ENCODE measurements around the gene AK9. TPM values are rescaled to one million over a fixed set of nuclear protein-coding genes. Genes with fewer than 3 reads are reported as not detected.

The AK9 gene
- total RNA-seq, 4 donors from 2014 or later = 3.1 to 9.5 (median 6.3) TPM

GRCh38 chr6:109632405-109632804 lies 58.6 kb downstream of the AK9 start:
- 82% methylated on average over 1 of the region's 1 CpG for WGBS
- TF ChIP-seq POLR2A (IDR thresholded peaks at IDR 0.05) (no peak), POLR2AphosphoS5 (IDR thresholded peaks at IDR 0.05) (no peak), EP300 (IDR thresholded peaks at IDR 0.05) (no peak)
- TF ChIP-seq, protein P1, sequence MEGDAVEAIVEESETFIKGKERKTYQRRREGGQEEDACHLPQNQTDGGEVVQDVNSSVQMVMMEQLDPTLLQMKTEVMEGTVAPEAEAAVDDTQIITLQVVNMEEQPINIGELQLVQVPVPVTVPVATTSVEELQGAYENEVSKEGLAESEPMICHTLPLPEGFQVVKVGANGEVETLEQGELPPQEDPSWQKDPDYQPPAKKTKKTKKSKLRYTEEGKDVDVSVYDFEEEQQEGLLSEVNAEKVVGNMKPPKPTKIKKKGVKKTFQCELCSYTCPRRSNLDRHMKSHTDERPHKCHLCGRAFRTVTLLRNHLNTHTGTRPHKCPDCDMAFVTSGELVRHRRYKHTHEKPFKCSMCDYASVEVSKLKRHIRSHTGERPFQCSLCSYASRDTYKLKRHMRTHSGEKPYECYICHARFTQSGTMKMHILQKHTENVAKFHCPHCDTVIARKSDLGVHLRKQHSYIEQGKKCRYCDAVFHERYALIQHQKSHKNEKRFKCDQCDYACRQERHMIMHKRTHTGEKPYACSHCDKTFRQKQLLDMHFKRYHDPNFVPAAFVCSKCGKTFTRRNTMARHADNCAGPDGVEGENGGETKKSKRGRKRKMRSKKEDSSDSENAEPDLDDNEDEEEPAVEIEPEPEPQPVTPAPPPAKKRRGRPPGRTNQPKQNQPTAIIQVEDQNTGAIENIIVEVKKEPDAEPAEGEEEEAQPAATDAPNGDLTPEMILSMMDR (IDR thresholded peaks at IDR 0.05) = no peak
- H3K4me3 ChIP-seq = no peak overlapping the region

DNA sequence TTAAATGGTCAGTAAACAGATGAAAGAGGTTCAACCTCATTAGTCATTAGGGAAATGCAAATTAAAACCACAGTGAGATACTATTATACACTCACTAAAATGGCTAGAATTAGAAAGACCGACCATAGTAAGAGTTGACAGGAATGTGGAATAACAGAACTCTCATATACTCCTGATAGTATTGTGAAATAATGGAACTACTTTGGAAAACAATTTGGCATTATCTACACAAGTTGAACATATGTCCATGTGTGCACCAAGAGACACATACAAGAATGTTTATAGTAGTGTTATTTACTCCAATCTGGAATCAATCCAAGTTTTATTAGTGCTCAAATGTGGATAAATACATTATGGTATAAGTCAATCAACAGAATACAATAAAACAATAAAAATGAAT lies 59.6 kb downstream of the AK9 start:
- H3K27ac ChIP-seq = no peak overlapping the region
- H3K4me1 ChIP-seq = no peaks in the 10 kb centered on the region
- H3K36me3 ChIP-seq = no peaks in the 10 kb centered on the region
- DNase-seq (ENCODE audit: low spot score in 2 of 2) = no peak
- 97% methylated on average over 1 of the region's 1 CpG for WGBS
- H3K27me3 ChIP-seq = no peaks in the 10 kb centered on the region
- TF ChIP-seq POLR2A (IDR thresholded peaks at IDR 0.05) = no peak
- no peak for TF ChIP-seq EP300 (IDR thresholded peaks at IDR 0.05)
- TF ChIP-seq, protein P1 (IDR thresholded peaks at IDR 0.05) = no peak
- TF ChIP-seq POLR2AphosphoS5 (IDR thresholded peaks at IDR 0.05) = no peak
- no peaks in the 10 kb centered on the region for H3K9me3 ChIP-seq
- no peak overlapping the region for H3K4me3 ChIP-seq

More at GRCh38 chr6:109632405-109632804, 58.6 kb downstream of the AK9 start:
- H3K4me1 ChIP-seq = no peaks in the 10 kb centered on the region
- no peak for DNase-seq (ENCODE audit: low spot score in 2 of 2)
- no peaks in the 10 kb centered on the region for H3K9me3 ChIP-seq
- H3K36me3 ChIP-seq = no peaks in the 10 kb centered on the region
- H3K27ac ChIP-seq = no peak overlapping the region
- no peaks in the 10 kb centered on the region for H3K27me3 ChIP-seq

DNA sequence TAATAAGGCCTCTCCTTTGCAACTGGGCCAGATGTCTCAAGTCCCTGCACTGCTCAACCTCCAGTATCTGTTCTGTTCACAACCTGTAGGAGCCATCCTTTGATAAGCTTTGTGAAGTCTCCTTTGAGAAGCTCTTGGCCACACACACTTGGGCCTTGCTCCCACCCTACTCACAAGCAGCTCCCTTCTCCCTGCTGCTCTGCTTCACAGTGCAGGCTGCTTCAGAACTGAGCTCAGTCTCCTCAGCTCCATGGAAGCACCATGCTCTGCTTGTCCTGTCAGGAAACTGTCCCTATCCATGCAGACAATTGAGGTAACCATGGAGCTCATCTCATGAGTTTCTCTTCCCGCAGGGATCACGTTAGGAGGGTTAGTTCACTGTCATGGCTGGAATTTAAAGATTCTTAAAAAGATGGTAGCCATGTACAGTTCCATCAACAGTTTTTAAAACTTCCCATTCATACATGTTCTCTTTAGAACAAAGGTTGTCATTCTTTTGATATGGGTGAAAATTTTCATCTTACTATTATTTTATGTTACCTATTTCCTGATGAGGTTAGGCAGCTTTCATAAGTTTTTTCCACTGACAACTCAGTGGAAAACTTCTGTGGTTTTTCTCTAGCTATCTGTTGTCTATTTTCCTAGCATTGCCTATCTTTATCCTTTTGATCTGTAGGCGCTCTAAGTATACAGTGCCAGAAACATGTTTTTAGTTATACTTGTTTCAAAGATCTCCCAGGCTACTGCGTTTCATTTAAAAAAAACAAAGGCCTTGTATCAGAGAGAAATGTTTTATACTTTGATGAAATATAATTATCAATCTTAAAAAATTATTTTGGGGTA lies 62.6 kb downstream of the AK9 start:
- no peaks in the 10 kb centered on the region for H3K27me3 ChIP-seq
- WGBS = 73% methylated on average over 4 of the region's 4 CpGs
- no peak for DNase-seq (ENCODE audit: low spot score in 2 of 2)
- H3K27ac ChIP-seq = no peak overlapping the region
- H3K4me3 ChIP-seq = no peak overlapping the region
- H3K9me3 ChIP-seq = peaks cover 4% of the 10 kb centered on the region
- H3K4me1 ChIP-seq = no peaks in the 10 kb centered on the region
- H3K36me3 ChIP-seq = no peaks in the 10 kb centered on the region
- TF ChIP-seq EP300 (IDR thresholded peaks at IDR 0.05) = no peak
- TF ChIP-seq POLR2A (IDR thresholded peaks at IDR 0.05) = no peak
- no peak for TF ChIP-seq POLR2AphosphoS5 (IDR thresholded peaks at IDR 0.05)
- TF ChIP-seq, protein P1 (IDR thresholded peaks at IDR 0.05) = no peak

- 82% methylated on average over 2 of the region's 2 CpGs for WGBS
- Histone ChIP-seq H3K4me3 (no peak overlapping the region), H3K27ac (no peak overlapping the region), H3K36me3 (no peaks in the 10 kb centered on the region), H3K9me3 (peaks cover 4% of the 10 kb centered on the region), H3K27me3 (no peaks in the 10 kb centered on the region), H3K4me1 (no peaks in the 10 kb centered on the region)
- no peak for TF ChIP-seq POLR2A (IDR thresholded peaks at IDR 0.05)
- TF ChIP-seq, protein P1 (IDR thresholded peaks at IDR 0.05) = no peak
- TF ChIP-seq EP300 (IDR thresholded peaks at IDR 0.05) = no peak
- TF ChIP-seq POLR2AphosphoS5 (IDR thresholded peaks at IDR 0.05) = no peak
- no peak for DNase-seq (ENCODE audit: low spot score in 2 of 2)
Measured at GRCh38 chr6:109626311-109626710, 64.7 kb downstream of the AK9 start.

GRCh38 chr6:109625199-109625598 lies 65.8 kb downstream of the AK9 start:
- Histone ChIP-seq H3K27ac (no peak overlapping the region), H3K9me3 (peaks cover 4% of the 10 kb centered on the region), H3K27me3 (no peaks in the 10 kb centered on the region), H3K4me1 (no peaks in the 10 kb centered on the region), H3K36me3 (no peaks in the 10 kb centered on the region), H3K4me3 (no peak overlapping the region)
- TF ChIP-seq, protein P1 (IDR thresholded peaks at IDR 0.05) = no peak
- TF ChIP-seq POLR2A (IDR thresholded peaks at IDR 0.05) (no peak), EP300 (IDR thresholded peaks at IDR 0.05) (no peak), POLR2AphosphoS5 (IDR thresholded peaks at IDR 0.05) (no peak)
- WGBS = 92% methylated on average over 7 of the region's 7 CpGs
- no peak for DNase-seq (ENCODE audit: low spot score in 2 of 2)
